Astrocyte (in vitro differentiated cells and primary cell): ENCODE data around the gene IL25. TPM values are rescaled to one million over a fixed set of nuclear protein-coding genes. Genes with fewer than 3 reads are reported as not detected.

Experiments
- DNase-seq: peaks from one replicate; pipeline ENCODE4 v3.0.0-alpha.2; 2010; ENCODE audit warnings: low read depth
- FAIRE-seq: peaks from 2 replicates; lab custom pipeline; 2011; peaks lifted over from hg19 to GRCh38; lab: Jason Lieb, UNC
- H2AFZ ChIP-seq: 2 replicates; pipeline ENCODE4 v1.6.0; 2012; ENCODE audit warnings: low read depth, low read length, inconsistent platforms
- H3K27ac ChIP-seq: 2 replicates; pipeline ENCODE4 v1.5.1; 2011; ENCODE audit warnings: low read depth, low read length, inconsistent platforms
- H3K27me3 ChIP-seq: 2 replicates; pipeline ENCODE4 v1.6.0; 2011; ENCODE audit warnings: low read length, inconsistent platforms; ENCODE audit not compliant: insufficient read depth
- H3K36me3 ChIP-seq: 2 replicates; pipeline ENCODE4 v1.5.1; 2011; ENCODE audit warnings: low read length, inconsistent platforms; ENCODE audit not compliant: insufficient read depth
- H3K4me1 ChIP-seq: 2 replicates; pipeline ENCODE4 v1.5.1; 2011; ENCODE audit warnings: low read length, inconsistent platforms; ENCODE audit not compliant: insufficient read depth
- H3K4me2 ChIP-seq: 2 replicates; pipeline ENCODE4 v1.6.0; 2012; ENCODE audit warnings: low read length, inconsistent platforms
- H3K4me3 ChIP-seq: 2 replicates; pipeline ENCODE4 v1.5.1; 2011; ENCODE audit warnings: low read depth, mild to moderate bottlenecking, low read length, inconsistent platforms; ENCODE audit not compliant: insufficient read depth
- H3K79me2 ChIP-seq: 2 replicates; pipeline ENCODE4 v1.6.0; 2012; ENCODE audit warnings: mild to moderate bottlenecking, low read length, inconsistent platforms; ENCODE audit not compliant: insufficient read depth
- H3K9ac ChIP-seq: 2 replicates; pipeline ENCODE4 v1.6.0; 2012; ENCODE audit warnings: mild to moderate bottlenecking, low read length, inconsistent platforms
- H3K9me3 ChIP-seq: 2 replicates; pipeline ENCODE4 v1.5.1; 2012; ENCODE audit warnings: low read depth, mild to moderate bottlenecking, low read length, inconsistent platforms; ENCODE audit not compliant: insufficient read depth
- H4K20me1 ChIP-seq: 2 replicates; pipeline ENCODE4 v1.6.0; 2012; ENCODE audit warnings: low read length, inconsistent platforms; ENCODE audit not compliant: insufficient read depth
- H3K27ac Mint-ChIP-seq: one replicate; pipeline ENCODE4 v1.8.0; 2021; ENCODE audit warnings: mild to moderate bottlenecking, mixed read lengths; ENCODE audit not compliant: unreplicated experiment
- H3K27me3 Mint-ChIP-seq: one replicate; pipeline ENCODE4 v1.8.0; 2021; ENCODE audit warnings: low read depth, mixed read lengths; ENCODE audit not compliant: unreplicated experiment
- H3K36me3 Mint-ChIP-seq: one replicate; pipeline ENCODE4 v1.8.0; 2021; ENCODE audit warnings: low read depth, mixed read lengths; ENCODE audit not compliant: unreplicated experiment
- H3K4me1 Mint-ChIP-seq: one replicate; pipeline ENCODE4 v1.8.0; 2021; ENCODE audit warnings: low read depth, mixed read lengths; ENCODE audit not compliant: unreplicated experiment
- H3K4me3 Mint-ChIP-seq: one replicate; pipeline ENCODE4 v1.8.0; 2021; ENCODE audit warnings: mild to moderate bottlenecking, moderate library complexity, mixed read lengths; ENCODE audit not compliant: unreplicated experiment
- H3K9me3 Mint-ChIP-seq: one replicate; pipeline ENCODE4 v1.8.0; 2021; ENCODE audit warnings: mild to moderate bottlenecking, mixed read lengths; ENCODE audit not compliant: unreplicated experiment
- EZH2 ChIP-seq: IDR thresholded peaks from 2 replicates; pipeline ENCODE4 v1.6.1; 2012; ENCODE audit warnings: mild to moderate bottlenecking, low read length, inconsistent platforms; ENCODE audit not compliant: insufficient read depth
- total RNA-seq: library from RNA; stranded (reverse); gene quantifications from 2 replicates; pipeline ENCODE4 v1.2.1, GENCODE V29; 2021
- TF ChIP-seq, protein P1 (sequence below): IDR thresholded peaks from 2 replicates; pipeline ENCODE4 v1.5.1; 2011; ENCODE audit warnings: low read depth, mild to moderate bottlenecking, inconsistent platforms, low read length, moderate library complexity; ENCODE audit not compliant: insufficient read depth

Gene IL25
- total RNA-seq, 1 donor from 2014 or later, result not detected

- Histone ChIP-seq H3K27ac (no peak overlapping the region), H3K4me3 (no peak overlapping the region), H3K36me3 (no peaks in the 10 kb centered on the region), H3K4me1 (no peaks in the 10 kb centered on the region), H3K4me2 (no peak overlapping the region), H2AFZ (no peak overlapping the region), H3K79me2 (no peaks in the 10 kb centered on the region), H3K9ac (no peak overlapping the region), H4K20me1 (no peaks in the 10 kb centered on the region), H3K9me3 (no peaks in the 10 kb centered on the region), H3K27me3 (no peaks in the 10 kb centered on the region)
- TF ChIP-seq EZH2, result no peak
- TF ChIP-seq, protein P1, sequence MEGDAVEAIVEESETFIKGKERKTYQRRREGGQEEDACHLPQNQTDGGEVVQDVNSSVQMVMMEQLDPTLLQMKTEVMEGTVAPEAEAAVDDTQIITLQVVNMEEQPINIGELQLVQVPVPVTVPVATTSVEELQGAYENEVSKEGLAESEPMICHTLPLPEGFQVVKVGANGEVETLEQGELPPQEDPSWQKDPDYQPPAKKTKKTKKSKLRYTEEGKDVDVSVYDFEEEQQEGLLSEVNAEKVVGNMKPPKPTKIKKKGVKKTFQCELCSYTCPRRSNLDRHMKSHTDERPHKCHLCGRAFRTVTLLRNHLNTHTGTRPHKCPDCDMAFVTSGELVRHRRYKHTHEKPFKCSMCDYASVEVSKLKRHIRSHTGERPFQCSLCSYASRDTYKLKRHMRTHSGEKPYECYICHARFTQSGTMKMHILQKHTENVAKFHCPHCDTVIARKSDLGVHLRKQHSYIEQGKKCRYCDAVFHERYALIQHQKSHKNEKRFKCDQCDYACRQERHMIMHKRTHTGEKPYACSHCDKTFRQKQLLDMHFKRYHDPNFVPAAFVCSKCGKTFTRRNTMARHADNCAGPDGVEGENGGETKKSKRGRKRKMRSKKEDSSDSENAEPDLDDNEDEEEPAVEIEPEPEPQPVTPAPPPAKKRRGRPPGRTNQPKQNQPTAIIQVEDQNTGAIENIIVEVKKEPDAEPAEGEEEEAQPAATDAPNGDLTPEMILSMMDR, result no peak
- DNase-seq, result no peak
- Mint-ChIP-seq H3K9me3 (peaks cover 9% of the 10 kb centered on the region), H3K4me3 (no peak overlapping the region), H3K36me3 (no peaks in the 10 kb centered on the region), H3K4me1 (no peaks in the 10 kb centered on the region), H3K27me3 (peaks cover 67% of the 10 kb centered on the region), H3K27ac (no peak overlapping the region)
- no peak for FAIRE-seq
These were observed 23.5 kb downstream of the IL25 start for GRCh38 chr14:23396126-23396525.

DNA sequence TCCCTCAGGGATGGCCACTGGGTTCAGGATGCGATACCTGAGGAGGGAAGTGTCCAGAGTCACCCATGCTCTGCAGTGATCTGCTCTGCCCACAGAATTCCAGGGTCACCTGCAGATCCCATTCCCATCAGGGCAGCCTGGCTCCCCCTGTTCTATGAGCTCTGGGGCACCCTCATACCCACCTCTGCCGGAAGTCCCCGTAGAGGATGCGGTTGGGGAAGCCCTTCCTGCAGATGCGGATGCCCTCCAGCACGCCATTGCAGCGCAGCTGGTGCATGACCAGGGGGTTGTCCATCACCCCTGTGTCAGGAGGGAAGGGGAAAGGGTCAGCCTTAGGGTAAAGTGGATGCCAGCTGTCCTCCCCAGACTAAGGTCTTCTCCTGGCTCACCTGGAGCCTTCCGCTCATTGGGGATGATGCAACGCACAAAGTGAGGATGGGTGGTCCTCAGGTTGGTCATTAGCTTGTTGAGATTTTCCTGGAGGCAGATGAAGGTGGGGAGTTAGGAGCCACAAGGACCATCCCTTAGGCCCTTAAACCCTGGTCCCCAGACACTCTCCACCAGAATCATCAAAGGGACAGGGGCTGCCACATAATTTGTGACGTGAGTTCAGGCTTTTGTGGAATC lies 24.3 kb downstream of the IL25 start:
- Histone ChIP-seq H3K9ac (no peak overlapping the region), H3K4me3 (no peak overlapping the region), H4K20me1 (no peaks in the 10 kb centered on the region), H3K36me3 (no peaks in the 10 kb centered on the region), H3K79me2 (no peaks in the 10 kb centered on the region), H3K9me3 (no peaks in the 10 kb centered on the region), H3K4me1 (no peaks in the 10 kb centered on the region), H3K4me2 (no peak overlapping the region), H2AFZ (no peak overlapping the region), H3K27me3 (no peaks in the 10 kb centered on the region), H3K27ac (no peak overlapping the region)
- Mint-ChIP-seq H3K4me3 (no peak overlapping the region), H3K36me3 (no peaks in the 10 kb centered on the region), H3K4me1 (no peaks in the 10 kb centered on the region), H3K9me3 (peaks cover 12% of the 10 kb centered on the region), H3K27ac (no peak overlapping the region), H3K27me3 (peaks cover 69% of the 10 kb centered on the region)
- FAIRE-seq (no peak), DNase-seq (no peak)
- no peak for TF ChIP-seq EZH2
- TF ChIP-seq, protein P1, result no peak

GRCh38 chr14:23398348-23398747 lies 25.7 kb downstream of the IL25 start:
- Mint-ChIP-seq H3K4me1 (no peaks in the 10 kb centered on the region), H3K36me3 (no peaks in the 10 kb centered on the region), H3K4me3 (no peak overlapping the region), H3K27ac (no peak overlapping the region), H3K9me3 (peaks cover 12% of the 10 kb centered on the region), H3K27me3 (peaks cover 64% of the 10 kb centered on the region)
- Histone ChIP-seq H3K79me2 (no peaks in the 10 kb centered on the region), H3K4me3 (no peak overlapping the region), H3K9me3 (no peaks in the 10 kb centered on the region), H3K4me1 (no peaks in the 10 kb centered on the region), H3K27ac (no peak overlapping the region), H3K9ac (no peak overlapping the region), H3K4me2 (no peak overlapping the region), H3K27me3 (no peaks in the 10 kb centered on the region), H2AFZ (no peak overlapping the region), H4K20me1 (no peaks in the 10 kb centered on the region), H3K36me3 (no peaks in the 10 kb centered on the region)
- FAIRE-seq (no peak), DNase-seq (no peak)
- TF ChIP-seq, protein P1, result no peak
- TF ChIP-seq EZH2, result no peak
